Smooth muscle cell (in vitro differentiated cells): ENCODE results near the gene PPM1A. TPM values are rescaled to one million over a fixed set of nuclear protein-coding genes. Genes with fewer than 3 reads are reported as not detected.
A peak's percentile ranks its signal among the peaks of the same experiment; 100 is the strongest.

Experiments used
- DNase-seq: peaks from one replicate; lab custom pipeline; 2025; ENCODE audit not compliant: unreplicated experiment; lab: John Stamatoyannopoulos, UW
- H2AFZ ChIP-seq: fragments of 200-600 bp; sonication (generic); 2 replicates; pipeline ENCODE4 v1.6.0; 2016; ENCODE audit warnings: antibody characterized with exemption, low read depth, mild to moderate bottlenecking
- H3F3A ChIP-seq: fragments of 200-600 bp; sonication (generic); 2 replicates; pipeline ENCODE4 v1.6.0; 2017; ENCODE audit warnings: antibody characterized with exemption, low read depth
- H3K27ac ChIP-seq: fragments of 200-600 bp; sonication (generic); 2 replicates; pipeline ENCODE4 v1.5.1; 2016; ENCODE audit warnings: low read depth, mild to moderate bottlenecking
- H3K27me3 ChIP-seq: fragments of 200-600 bp; sonication (generic); 2 replicates; pipeline ENCODE4 v1.6.1; 2016; ENCODE audit warnings: low read depth, mild to moderate bottlenecking
- H3K36me3 ChIP-seq: fragments of 200-600 bp; sonication (generic); 2 replicates; pipeline ENCODE4 v1.5.1; 2016; ENCODE audit warnings: low read depth
- H3K4me1 ChIP-seq: fragments of 200-600 bp; sonication (generic); 2 replicates; pipeline ENCODE4 v1.5.1; 2016; ENCODE audit warnings: low read depth
- H3K4me2 ChIP-seq: fragments of 200-600 bp; sonication (generic); 2 replicates; pipeline ENCODE4 v1.6.0; 2016; ENCODE audit warnings: mild to moderate bottlenecking
- H3K4me3 ChIP-seq: fragments of 200-600 bp; sonication (generic); 2 replicates; pipeline ENCODE4 v1.5.1; 2016; ENCODE audit warnings: mild to moderate bottlenecking
- H3K79me2 ChIP-seq: fragments of 200-600 bp; sonication (generic); 2 replicates; pipeline ENCODE4 v1.6.0; 2016; ENCODE audit warnings: low read depth, mild to moderate bottlenecking
- H3K9ac ChIP-seq: fragments of 200-600 bp; sonication (generic); 2 replicates; pipeline ENCODE4 v1.6.0; 2016; ENCODE audit warnings: low read depth
- H3K9me3 ChIP-seq: fragments of 200-600 bp; sonication (generic); replicated peaks from 2 replicates; pipeline ENCODE4 v1.5.1; 2016; ENCODE audit warnings: low read depth
- H4K20me1 ChIP-seq: fragments of 200-600 bp; sonication (generic); 2 replicates; pipeline ENCODE4 v1.6.0; 2016; ENCODE audit warnings: low read depth
- CTCF ChIP-seq: fragments of 200-600 bp; sonication (generic); IDR thresholded peaks from 2 replicates; pipeline ENCODE4 v1.5.1; 2017; ENCODE audit warnings: borderline replicate concordance, mild to moderate bottlenecking, antibody characterized with exemption; ENCODE audit not compliant: insufficient read depth, poor library complexity, severe bottlenecking
- WGBS: methylation state at CpG from one replicate; pipeline ENCODE4 v1.1.7; 2016; ENCODE audit warnings: low lambda C conversion rate; 5-methylcytosine and 5-hydroxymethylcytosine counted together
- polyA plus RNA-seq: library from polyadenylated mRNA; unstranded; fragments of >200 nt; fragmentation: Nextera tagmentation; extraction: Ambion mirVana; gene quantifications from 2 replicates; pipeline ENCODE4 v1.2.1, GENCODE V29; 2016
- total RNA-seq: library from RNA; depleted of rRNA; stranded (reverse); fragments of >200 nt; gene quantifications from 2 replicates; pipeline ENCODE4 v1.2.3, GENCODE V29; 2014

The PPM1A gene
- total and polyA plus RNA-seq, 2 experiments from 2014 or later: 17.5 to 30.0 TPM

DNA sequence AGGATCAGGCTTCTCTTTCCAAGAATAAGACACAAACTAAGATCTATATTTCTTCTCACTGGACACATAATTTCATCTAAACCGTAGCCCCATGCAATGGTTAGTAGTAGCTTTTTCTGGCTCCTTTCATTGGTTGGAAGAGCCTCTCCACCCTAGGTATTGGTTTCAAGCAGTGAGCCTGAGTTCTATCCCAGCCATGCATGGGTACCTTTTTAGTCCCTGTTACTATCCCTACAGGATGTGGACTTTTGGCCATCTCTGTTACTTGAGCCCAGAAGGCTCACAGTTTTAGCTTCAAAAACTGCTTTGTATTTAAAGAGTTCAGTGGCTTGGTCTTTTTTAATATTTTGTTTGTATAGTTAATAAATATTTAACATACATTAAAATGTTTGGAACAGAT is 16.1 kb downstream of the PPM1A start:
- DNase-seq: no peak
- Histone ChIP-seq H3K27me3 (no peaks in the 10 kb centered on the region), H3K4me3 (no peak overlapping the region), H4K20me1 (peaks cover 81% of the 10 kb centered on the region), H3K36me3 (peaks cover 3% of the 10 kb centered on the region), H3K4me2 (no peak overlapping the region), H3K79me2 (peaks cover 100% of the 10 kb centered on the region), H2AFZ (no peak overlapping the region), H3K9me3 (peaks cover 5% of the 10 kb centered on the region), H3K9ac (no peak overlapping the region), H3F3A (no peaks in the 10 kb centered on the region), H3K27ac (no peak overlapping the region), H3K4me1 (no peaks in the 10 kb centered on the region)
- no peak for TF ChIP-seq CTCF
- 100% methylated on average over 1 of the region's 1 CpG for WGBS

- H3K27me3 ChIP-seq: no peaks in the 10 kb centered on the region
- H3K4me2 ChIP-seq: no peak overlapping the region
- no peak overlapping the region for H3K27ac ChIP-seq
- no peak overlapping the region for H3K4me3 ChIP-seq
- DNase-seq: no peak
- H3K79me2 ChIP-seq: peaks cover 100% of the 10 kb centered on the region
- H3K4me1 ChIP-seq: no peaks in the 10 kb centered on the region
- H2AFZ ChIP-seq: no peak overlapping the region
- TF ChIP-seq CTCF: peak; percentile 13
- H3K9ac ChIP-seq: no peak overlapping the region
- peaks cover 3% of the 10 kb centered on the region for H3K36me3 ChIP-seq
- peaks cover 81% of the 10 kb centered on the region for H4K20me1 ChIP-seq
- peaks cover 5% of the 10 kb centered on the region for H3K9me3 ChIP-seq
- no peaks in the 10 kb centered on the region for H3F3A ChIP-seq
- WGBS: 76% methylated on average over 1 of the region's 1 CpG
Measured at GRCh38 chr14:60266021-60266937, 17.3 kb downstream of the PPM1A start.

- H2AFZ ChIP-seq: no peak overlapping the region
- no peak for TF ChIP-seq CTCF
- peaks cover 3% of the 10 kb centered on the region for H3K36me3 ChIP-seq
- H3K79me2 ChIP-seq: peaks cover 99% of the 10 kb centered on the region
- DNase-seq: no peak
- no peak overlapping the region for H3K27ac ChIP-seq
- no peaks in the 10 kb centered on the region for H3F3A ChIP-seq
- no peaks in the 10 kb centered on the region for H3K4me1 ChIP-seq
- no peaks in the 10 kb centered on the region for H3K9me3 ChIP-seq
- WGBS: 100% methylated on average over 2 of the region's 2 CpGs
- H3K4me3 ChIP-seq: no peak overlapping the region
- H3K27me3 ChIP-seq: no peaks in the 10 kb centered on the region
- H4K20me1 ChIP-seq: peaks cover 100% of the 10 kb centered on the region
- no peak overlapping the region for H3K4me2 ChIP-seq
- no peak overlapping the region for H3K9ac ChIP-seq
Measured at GRCh38 chr14:60272177-60272576, 23.2 kb downstream of the PPM1A start.
